HG03565 (cell line): ENCODE data around the gene OR4E1.
"Not testable (repeated sequence)": the region's sequence is repeated elsewhere in the genome, so short reads cannot be mapped to it uniquely, and the experiment has no call there.

ENCODE experiments used
- ATAC-seq: cut with Tn5 transposase; IDR thresholded peaks from one replicate; pipeline ENCODE4 v1.9.1; 2021; ENCODE audit warnings: mild to moderate bottlenecking, moderate library complexity; ENCODE audit not compliant: unreplicated experiment

The OR4E1 gene

DNA sequence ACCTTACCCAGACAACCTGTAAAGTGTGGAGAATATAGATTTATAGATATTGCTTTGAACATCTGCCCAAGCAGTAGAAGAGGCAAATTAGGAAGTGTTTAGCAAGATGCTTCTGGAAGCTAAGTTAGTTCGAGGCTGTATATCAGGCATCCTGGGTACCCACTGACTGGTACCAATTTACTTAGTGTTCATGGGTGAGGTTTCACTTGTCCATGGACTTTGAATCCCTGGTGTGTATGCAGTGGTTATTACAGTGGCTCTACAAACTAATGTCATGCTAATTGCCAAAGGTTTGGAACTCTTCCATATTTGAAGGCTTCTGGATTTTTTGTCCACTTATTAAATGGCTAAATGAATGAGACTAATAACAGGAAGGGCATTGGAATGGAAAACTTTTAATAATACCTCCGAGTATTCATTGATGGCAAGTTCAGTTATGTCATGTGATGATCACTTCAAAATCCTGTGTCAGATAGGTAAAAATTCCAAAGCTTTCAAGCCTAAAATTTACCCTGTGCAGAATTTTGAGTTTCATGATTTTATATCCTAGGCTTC lies 20.2 kb downstream of the OR4E1 start, which contains the start of gene OR4E2:
OR4E2 (plus strand) TSS at position 505 of the 555 bp plus-strand sequence. CDS start 11,248 bp downstream, outside the sequence.
- no peak for ATAC-seq

DNA sequence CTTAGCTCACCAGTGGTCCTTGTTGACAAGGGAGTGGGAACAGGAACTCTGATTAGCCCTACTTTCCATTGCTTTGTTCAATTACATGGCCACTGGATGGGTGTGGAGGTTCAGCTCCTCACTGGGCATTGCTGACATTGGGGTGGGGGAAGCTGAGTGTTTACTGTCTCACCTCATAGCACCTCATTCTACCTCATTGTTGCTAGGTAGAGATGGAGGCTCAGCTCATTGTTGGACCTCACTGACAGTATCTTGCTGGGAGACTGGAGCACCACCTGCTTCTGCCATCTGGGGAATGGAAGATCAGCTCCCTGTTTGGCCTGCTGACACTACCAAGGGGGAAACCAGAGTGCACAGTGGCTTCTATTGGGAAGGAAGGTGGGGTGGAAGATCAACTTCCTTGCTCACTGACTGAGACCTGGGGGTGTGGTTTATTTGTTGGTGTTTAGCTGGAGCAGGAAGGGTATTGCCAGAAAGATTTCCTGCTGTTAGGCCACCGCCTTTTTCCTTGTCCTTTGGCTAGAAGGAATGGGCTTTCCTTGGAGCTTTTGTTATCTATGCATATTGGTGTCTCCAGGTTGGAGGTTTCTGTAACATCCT lies 21.3 kb downstream of the OR4E1 start:
- no peak for ATAC-seq

DNA sequence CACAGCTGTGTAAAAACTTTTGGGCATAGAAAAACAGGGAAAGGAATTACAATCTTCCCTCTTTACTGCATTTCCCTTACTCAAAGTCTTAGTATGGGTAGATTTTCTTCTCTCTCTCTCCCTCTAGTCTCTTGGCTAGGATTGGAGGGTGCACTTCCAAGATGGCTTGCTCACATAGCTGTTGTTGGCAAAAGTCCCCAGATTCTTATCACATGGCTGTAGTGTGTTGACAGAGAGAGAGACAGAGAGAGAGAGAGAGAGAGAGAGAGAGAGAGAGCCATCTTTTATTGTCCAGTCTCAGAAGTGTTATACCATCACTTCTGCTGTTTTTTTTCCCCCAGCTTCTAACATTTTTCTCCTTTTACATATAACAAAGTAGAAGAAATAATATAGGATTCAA lies 26.2 kb downstream of the OR4E1 start:
- no peak for ATAC-seq

DNA sequence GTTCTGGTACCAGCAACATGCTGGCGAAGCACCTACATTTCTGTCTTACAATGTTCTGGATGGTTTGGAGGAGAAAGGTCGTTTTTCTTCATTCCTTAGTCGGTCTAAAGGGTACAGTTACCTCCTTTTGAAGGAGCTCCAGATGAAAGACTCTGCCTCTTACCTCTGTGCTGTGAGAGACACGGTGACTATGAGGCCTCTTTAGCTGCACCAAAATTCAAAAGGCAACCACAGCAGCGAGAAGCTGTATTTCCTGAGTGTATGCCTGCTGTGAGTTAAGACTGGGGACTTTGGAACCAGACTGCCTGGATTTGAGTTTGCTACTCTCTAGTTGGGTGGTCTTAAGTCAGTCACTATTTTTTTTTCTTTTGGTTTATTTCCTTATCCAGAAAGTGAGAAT lies 30.2 kb downstream of the OR4E1 start:
- no peak for ATAC-seq

DNA sequence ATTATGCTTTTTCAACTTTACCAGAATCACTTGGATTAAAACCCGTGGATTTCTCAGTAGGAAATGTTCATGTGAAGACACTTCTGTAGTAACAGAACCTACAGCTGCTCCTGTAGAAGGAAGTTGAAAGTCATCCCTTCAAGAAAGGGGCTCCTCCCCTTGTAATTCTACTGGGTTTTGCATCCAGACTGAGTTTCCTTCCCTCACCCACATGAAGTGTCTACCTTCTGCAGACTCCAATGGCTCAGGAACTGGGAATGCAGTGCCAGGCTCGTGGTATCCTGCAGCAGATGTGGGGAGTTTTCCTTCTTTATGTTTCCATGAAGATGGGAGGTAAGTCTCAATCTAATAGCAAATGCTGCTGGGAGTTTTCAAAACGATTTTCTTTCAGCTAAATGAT lies 30.9 kb downstream of the OR4E1 start:
- no peak for ATAC-seq

DNA sequence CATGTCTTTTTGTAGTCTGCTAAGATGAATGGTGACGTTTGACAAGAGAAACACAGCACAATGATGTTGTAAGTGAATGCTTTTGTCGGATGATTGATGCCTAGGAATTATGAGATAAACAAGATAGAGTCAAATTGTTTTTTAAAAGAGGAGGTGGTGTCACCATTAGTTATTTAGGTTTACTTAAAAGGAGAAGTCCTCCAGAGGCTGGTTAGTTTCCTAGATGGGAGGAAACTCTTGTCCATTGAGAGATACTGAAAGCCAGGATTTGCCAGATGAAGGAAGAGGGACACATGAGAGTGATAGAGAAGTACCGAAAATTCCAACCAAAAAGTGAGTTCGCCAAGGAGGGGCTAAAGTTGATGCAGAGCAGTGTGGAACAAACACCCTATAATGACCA lies 38.8 kb downstream of the OR4E1 start, which contains the start of gene OR10G2:
OR10G2 (minus strand) TSS at position 101 of the 400 bp plus-strand sequence; CDS start at position 3, 98 bp downstream.
- no peak for ATAC-seq

DNA sequence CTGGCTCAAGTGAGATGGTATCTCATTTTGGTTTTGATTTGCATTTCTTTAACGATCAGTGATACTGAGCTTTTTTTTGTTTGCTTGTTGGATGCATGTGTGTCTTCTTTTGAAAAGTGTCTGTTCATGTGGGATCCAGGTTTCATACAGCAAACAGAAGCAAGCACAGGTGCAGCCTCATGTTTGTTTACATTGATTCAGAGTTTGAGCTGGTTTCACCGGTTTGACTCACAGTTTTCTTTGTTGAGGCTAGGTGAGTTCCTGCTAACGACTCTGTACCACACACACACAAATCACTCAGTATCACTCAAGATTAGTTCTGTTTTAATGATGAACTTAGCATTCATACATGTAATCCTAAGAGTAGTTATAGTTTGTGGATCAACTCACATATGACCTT lies 42.5 kb downstream of the OR4E1 start:
- no peak for ATAC-seq

DNA sequence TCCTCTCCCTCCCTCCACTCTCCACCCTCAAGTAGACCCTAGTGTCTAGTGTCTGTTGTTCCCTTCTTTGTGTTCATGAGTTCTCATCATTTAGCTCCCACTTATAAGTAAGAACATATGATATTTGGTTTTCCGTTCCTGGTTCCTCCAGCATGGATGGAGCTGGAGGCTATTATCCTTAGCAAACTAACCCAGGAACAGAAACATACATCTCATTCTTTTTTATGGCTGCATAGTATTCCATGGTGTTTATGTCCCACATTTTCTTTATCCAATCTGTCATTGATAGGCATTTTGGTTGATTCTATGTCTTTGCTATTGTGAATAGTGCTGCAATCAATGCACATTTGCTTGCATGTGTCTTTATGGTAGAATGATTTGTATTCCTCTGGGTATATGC lies 43.1 kb downstream of the OR4E1 start:
- not testable (repeated sequence) for ATAC-seq

DNA sequence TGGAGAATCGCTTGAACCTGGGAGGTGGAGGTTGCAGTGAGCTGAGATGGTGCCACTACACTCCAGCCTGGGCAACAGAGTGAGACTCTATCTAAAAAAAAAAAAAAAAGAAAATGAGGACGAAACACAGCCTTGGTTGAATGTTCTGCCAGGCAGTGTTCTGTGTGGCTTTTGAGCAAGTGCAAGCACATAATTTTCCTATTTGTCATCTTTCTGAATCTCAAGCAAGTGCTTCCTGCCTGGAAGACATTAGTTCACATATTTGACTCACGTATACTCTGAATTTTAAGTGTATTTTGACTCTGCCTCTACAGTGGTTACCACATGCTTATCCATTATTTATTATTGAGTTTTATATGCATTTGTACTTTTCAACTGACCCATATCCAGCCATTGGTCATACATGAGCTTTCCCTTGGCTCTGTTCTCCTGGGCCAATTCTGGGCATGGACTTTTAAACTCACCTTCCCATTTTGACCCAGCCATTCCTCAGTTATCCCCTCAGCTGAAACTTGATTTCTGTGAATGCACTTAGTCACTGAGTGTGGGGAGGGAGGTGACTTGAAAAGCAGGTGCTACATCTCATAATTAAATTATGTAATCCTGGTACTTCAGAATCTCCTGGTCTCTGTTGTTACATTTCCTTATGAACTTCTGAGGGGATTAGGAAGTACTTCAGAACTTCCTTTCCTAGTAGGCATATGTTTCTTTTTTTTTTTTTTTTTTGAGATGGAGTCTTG lies 47.0 kb downstream of the OR4E1 start:
- no peak for ATAC-seq
